Measurements from ENCODE around the gene PSMD11.
A peak's percentile ranks its signal among the peaks of the same experiment; 100 is the strongest.

The PSMD11 gene

DNA sequence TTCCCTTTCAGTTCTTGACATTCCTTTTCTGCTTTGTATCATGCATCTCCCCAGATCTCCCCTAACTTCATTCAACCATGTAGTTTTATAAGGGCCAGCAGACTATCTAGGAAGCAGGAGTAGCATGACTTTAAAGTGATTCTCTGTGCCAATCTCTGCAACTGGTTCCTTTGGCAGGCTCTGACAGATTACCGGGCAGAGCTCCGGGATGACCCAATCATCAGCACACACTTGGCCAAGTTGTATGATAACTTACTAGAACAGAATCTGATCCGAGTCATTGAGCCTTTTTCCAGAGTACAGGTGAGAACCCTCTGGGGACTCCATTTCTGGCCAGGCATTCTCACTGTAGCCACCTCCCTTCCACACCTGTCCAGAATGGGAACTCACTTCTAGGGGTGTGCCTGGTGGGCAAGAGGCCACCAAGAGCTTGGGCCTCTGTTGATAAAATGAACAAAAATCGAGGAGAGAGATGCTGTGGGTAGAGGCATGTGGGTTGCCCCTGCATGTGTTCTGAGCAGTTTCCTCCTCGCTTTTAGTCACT lies 34.8 kb downstream of the PSMD11 start:
- DNase-seq: no peak
- no peaks in the 10 kb centered on the region for H3K27me3 ChIP-seq (ENCODE audit: insufficient read depth, low read depth, severe bottlenecking)
- H3K27ac ChIP-seq: no peak overlapping the region
- H3K4me3 ChIP-seq (ENCODE audit: low read depth, low read length): no peak overlapping the region
- H3K36me3 ChIP-seq: peaks cover 75% of the 10 kb centered on the region
- H3K9me3 ChIP-seq (ENCODE audit: severe bottlenecking): no peaks in the 10 kb centered on the region
- no peak for TF ChIP-seq CTCF (IDR thresholded peaks at IDR 0.05; ENCODE audit: low read depth, low read length)

DNA sequence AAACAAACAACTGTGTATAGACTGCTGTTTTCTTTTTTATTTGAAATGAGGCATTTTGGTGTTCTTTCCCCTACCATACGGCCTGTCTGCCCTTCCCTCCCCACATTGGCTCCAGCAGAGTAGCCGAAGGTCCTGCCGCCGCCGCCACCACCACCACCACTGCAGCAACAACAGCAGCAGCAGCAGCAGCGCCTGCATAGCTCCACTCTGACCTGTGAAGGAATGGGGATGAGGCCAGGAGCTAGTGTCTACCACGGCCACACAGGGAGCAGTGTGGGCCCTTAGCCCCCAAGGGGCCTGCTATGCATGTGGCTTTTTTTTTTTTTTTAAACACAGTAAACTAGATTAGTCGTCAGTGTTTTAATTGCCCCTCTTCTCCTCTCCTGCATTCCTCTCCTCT lies 36.9 kb downstream of the PSMD11 start:
- Histone ChIP-seq H3K4me3 (ENCODE audit: low read depth, low read length) (no peak overlapping the region), H3K36me3 (peaks cover 54% of the 10 kb centered on the region), H3K27me3 (ENCODE audit: insufficient read depth, low read depth, severe bottlenecking) (no peaks in the 10 kb centered on the region), H3K27ac (no peak overlapping the region), H3K9me3 (ENCODE audit: severe bottlenecking) (no peaks in the 10 kb centered on the region)
- no peak for TF ChIP-seq CTCF (IDR thresholded peaks at IDR 0.05; ENCODE audit: low read depth, low read length)
- DNase-seq: no peak

DNA sequence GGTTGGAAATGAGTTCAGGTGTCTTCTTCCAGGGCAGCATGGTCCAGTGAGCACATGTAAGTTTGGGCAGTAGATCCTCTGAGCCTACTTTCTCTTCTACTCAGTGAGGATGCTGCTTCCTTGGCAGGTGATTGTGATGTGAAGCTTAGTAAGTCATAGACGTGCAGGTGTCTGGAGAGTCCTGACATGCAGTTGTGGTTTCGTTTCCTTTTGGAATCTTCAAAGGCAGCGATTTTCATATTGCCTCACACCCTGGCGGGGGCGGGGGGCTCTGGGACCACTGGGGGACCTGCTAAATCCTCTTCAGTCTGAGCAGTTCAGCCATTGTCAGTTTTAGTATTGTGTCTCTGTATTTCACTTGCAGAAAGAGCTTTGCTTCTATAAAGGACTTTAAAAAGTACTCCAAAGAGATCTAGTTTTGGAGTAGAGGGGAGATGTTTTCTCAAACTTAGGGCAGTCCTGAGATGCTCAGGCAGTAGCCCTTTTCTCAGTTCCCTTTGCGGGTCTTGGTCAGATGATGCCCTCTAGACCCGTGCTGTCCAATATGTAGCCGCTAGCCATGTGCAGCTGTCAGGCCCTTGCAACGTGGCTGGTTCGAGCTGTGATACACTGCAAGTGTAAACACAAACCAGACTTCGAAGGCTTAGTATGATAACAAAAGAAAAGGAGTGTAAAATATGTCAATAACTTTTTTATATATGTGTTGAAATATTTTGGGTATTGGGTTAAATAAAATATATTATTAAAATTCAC lies 38.4 kb downstream of the PSMD11 start:
- Histone ChIP-seq H3K36me3 (peaks cover 42% of the 10 kb centered on the region), H3K4me3 (ENCODE audit: low read depth, low read length) (no peak overlapping the region), H3K9me3 (ENCODE audit: severe bottlenecking) (no peaks in the 10 kb centered on the region), H3K27ac (no peak overlapping the region), H3K27me3 (ENCODE audit: insufficient read depth, low read depth, severe bottlenecking) (no peaks in the 10 kb centered on the region)
- no peak for TF ChIP-seq CTCF (IDR thresholded peaks at IDR 0.05; ENCODE audit: low read depth, low read length)
- no peak for DNase-seq

- DNase-seq: peak; percentile 75
- H3K27ac ChIP-seq: peak overlapping the region; percentile 60
- no peaks in the 10 kb centered on the region for H3K9me3 ChIP-seq (ENCODE audit: severe bottlenecking)
- H3K36me3 ChIP-seq: peaks cover 42% of the 10 kb centered on the region
- peak; percentile 92 for TF ChIP-seq CTCF (IDR thresholded peaks at IDR 0.05; ENCODE audit: low read depth, low read length)
- no peak overlapping the region for H3K4me3 ChIP-seq (ENCODE audit: low read depth, low read length)
- H3K27me3 ChIP-seq (ENCODE audit: insufficient read depth, low read depth, severe bottlenecking): no peaks in the 10 kb centered on the region
These were observed 39.2 kb downstream of the PSMD11 start for GRCh38 chr17:32483451-32484019.

DNA sequence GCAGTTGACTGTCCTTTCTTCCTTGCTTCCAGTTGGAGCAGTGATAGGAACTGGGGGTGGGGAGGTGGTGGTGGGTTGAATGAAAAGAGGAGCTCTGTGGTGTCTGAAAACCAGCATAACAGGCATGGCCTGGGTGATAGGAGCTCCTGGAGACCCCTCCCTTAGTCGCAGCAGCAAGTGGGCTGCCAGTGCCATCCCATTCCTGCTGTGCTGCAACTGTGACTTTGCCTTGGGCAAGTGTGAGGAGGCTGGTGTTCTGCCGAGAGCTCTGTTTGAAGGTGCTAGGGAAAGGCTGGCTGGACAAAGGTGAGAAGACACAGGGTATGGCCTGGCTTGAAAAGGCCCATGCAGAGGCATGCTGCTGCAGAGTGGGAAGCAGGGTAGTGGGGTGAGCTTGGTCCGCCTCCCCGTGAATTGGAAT lies 39.7 kb downstream of the PSMD11 start:
- H3K27me3 ChIP-seq (ENCODE audit: insufficient read depth, low read depth, severe bottlenecking): no peaks in the 10 kb centered on the region
- peak overlapping the region; percentile 60 for H3K27ac ChIP-seq
- no peaks in the 10 kb centered on the region for H3K9me3 ChIP-seq (ENCODE audit: severe bottlenecking)
- peaks cover 44% of the 10 kb centered on the region for H3K36me3 ChIP-seq
- no peak for DNase-seq
- H3K4me3 ChIP-seq (ENCODE audit: low read depth, low read length): no peak overlapping the region
- TF ChIP-seq CTCF (IDR thresholded peaks at IDR 0.05; ENCODE audit: low read depth, low read length): no peak

All from WERI-Rb-1 (cell line).